Keratinocyte (primary cell): Measurements from ENCODE around the gene ADAM12.

Experiments used
- EZH2 ChIP-seq: IDR thresholded peaks from one replicate; pipeline ENCODE4 v1.6.1; 2012; ENCODE audit warnings: inconsistent platforms, mild to moderate bottlenecking, low read length, moderate library complexity
- TF ChIP-seq, protein P1 (sequence below), 3 experiments: IDR thresholded peaks in 1 of 3; conservative IDR thresholded peaks in 1 of 3; optimal IDR thresholded peaks in 1 of 3; 2 replicates in 2 of 3; 3 replicates in 1 of 3; pipeline versions ENCODE3 to v1.5.1; 2011; ENCODE audit warnings: low read length in 3 of 3, mild to moderate bottlenecking in 3 of 3, moderate library complexity in 2 of 3, control low read depth in 1 of 3, inconsistent platforms in 1 of 3; ENCODE audit not compliant: insufficient read depth in 2 of 3; ENCODE audit errors: extremely low read depth in 1 of 3

DNA sequence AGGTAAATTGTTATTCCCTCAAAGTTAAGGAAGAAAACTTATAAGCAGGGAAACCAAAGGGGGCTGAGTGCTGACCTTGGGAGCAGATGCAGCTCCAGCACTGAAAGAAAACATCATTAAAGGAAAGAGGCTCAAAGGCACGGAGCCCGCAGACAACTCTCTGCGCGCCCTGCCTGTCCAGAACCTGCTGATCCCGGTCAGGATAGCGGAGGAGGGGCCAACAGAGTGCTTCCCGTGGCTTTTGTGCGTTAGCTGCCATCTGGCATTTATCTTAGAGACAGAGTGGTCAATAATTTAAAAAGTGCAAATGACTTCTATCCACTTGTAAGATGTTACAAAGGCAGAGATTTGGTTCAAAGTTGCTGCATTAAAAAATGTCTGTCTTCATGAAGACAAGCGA, 329.8 kb downstream of the ADAM12 start:
- TF ChIP-seq, protein P1, sequence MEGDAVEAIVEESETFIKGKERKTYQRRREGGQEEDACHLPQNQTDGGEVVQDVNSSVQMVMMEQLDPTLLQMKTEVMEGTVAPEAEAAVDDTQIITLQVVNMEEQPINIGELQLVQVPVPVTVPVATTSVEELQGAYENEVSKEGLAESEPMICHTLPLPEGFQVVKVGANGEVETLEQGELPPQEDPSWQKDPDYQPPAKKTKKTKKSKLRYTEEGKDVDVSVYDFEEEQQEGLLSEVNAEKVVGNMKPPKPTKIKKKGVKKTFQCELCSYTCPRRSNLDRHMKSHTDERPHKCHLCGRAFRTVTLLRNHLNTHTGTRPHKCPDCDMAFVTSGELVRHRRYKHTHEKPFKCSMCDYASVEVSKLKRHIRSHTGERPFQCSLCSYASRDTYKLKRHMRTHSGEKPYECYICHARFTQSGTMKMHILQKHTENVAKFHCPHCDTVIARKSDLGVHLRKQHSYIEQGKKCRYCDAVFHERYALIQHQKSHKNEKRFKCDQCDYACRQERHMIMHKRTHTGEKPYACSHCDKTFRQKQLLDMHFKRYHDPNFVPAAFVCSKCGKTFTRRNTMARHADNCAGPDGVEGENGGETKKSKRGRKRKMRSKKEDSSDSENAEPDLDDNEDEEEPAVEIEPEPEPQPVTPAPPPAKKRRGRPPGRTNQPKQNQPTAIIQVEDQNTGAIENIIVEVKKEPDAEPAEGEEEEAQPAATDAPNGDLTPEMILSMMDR (optimal IDR thresholded peaks at IDR 0.05 in 1 of 3, IDR thresholded peaks at IDR 0.05 in 1 of 3, conservative IDR thresholded peaks at IDR 0.05 in 1 of 3; ENCODE audit: extremely low read depth in 1 of 3, insufficient read depth in 2 of 3, low read length in 3 of 3), result no peak
- TF ChIP-seq EZH2, result no peak
